ENCODE measurements around the gene SLC35F3.

Gene SLC35F3

DNA sequence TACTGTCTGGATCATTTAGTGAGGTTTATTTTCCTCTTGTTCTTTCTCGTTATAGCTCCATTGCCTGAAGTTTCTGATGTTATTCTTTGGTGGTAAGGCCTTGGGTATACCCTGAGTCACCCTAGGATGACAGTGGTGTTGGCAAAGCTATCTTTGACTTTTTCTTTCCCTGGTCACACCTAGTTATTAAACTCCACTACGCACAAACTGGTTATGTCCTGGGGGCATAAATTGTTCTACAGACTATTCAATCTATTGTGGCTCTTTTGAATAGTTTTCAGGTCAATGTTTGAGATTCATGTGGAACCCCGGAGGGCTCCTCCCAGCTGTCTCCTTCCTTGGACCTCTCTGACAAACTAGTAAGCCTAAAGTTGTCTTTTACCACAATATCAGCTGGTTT, 157.7 kb downstream of the SLC35F3 start:
- DNase-seq (ENCODE audit: extremely low read depth, low read depth), result no peak
- TF ChIP-seq, protein P1, sequence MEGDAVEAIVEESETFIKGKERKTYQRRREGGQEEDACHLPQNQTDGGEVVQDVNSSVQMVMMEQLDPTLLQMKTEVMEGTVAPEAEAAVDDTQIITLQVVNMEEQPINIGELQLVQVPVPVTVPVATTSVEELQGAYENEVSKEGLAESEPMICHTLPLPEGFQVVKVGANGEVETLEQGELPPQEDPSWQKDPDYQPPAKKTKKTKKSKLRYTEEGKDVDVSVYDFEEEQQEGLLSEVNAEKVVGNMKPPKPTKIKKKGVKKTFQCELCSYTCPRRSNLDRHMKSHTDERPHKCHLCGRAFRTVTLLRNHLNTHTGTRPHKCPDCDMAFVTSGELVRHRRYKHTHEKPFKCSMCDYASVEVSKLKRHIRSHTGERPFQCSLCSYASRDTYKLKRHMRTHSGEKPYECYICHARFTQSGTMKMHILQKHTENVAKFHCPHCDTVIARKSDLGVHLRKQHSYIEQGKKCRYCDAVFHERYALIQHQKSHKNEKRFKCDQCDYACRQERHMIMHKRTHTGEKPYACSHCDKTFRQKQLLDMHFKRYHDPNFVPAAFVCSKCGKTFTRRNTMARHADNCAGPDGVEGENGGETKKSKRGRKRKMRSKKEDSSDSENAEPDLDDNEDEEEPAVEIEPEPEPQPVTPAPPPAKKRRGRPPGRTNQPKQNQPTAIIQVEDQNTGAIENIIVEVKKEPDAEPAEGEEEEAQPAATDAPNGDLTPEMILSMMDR (IDR thresholded peaks at IDR 0.05; ENCODE audit: low read depth, low read length), result no peak

DNA sequence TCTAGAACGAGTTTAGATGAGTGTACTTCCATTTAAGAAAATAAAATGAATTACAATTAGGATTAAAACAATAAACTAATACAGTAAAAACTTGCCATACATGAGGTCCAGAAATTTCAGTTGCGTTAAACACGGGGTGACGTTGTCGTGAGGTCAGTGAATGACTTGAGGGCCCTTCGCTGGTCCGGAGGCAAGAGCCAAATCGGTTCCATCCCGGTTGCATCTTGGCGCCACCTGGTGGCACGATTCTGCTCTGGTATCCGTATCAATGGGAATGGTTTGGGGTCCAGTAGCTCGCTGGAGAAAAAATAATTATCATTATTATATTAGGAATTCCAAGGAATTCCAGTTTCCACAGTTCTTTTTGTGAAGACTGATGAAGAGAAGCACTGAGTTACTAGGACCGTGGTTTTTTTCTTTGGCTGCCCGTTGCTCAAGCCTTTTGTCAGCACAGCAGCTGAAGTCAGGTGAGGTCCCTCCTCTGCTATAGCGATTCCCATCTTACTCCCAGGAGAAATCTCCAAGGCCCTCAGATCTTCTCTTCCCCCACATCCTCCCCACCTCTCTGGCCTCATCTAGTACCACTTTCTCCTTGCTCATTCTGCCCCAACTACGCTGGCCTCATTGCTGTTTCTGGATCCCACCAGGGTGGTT, 161.4 kb downstream of the SLC35F3 start:
- peak; percentile 3 for DNase-seq (ENCODE audit: extremely low read depth, low read depth)
- TF ChIP-seq, protein P1 (IDR thresholded peaks at IDR 0.05; ENCODE audit: low read depth, low read length), result peak; percentile 73

DNA sequence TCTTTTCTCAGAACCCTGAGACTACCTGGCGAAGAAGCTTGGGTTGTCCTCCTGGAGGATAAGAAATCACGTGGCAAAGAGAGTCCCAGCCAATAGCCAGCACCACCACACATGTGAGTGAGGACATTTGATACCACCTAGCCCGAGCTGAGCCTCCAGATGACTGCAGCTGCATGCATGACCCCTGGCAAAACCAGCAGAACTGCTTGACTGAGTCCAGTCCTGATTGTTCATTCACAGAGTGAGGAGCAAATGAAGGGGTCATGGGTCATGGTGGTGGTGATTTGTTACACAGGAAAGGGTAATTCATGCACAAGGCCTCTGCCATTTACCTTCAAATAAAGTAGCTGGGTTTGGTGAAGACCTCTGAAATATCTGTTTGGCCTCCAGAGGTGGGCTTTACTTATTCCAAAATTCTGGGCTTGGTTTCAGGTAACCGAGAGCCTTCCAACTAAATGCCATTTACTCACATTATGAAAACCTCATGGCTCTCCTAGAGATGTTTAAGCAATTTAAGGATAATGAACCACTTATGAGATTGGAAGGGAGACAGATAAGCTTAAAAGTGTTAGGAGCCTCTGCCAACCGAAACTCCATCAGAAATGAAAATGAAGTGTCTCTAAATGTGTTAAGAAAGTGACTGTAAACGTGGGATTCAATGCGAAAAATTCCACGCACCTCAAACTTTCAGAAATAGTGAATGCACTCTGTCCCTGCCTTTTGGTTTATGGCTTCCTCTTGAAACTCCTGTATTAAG, 163.3 kb downstream of the SLC35F3 start:
- DNase-seq (ENCODE audit: extremely low read depth, low read depth), result no peak
- TF ChIP-seq, protein P1 (IDR thresholded peaks at IDR 0.05; ENCODE audit: low read depth, low read length), result no peak

DNA sequence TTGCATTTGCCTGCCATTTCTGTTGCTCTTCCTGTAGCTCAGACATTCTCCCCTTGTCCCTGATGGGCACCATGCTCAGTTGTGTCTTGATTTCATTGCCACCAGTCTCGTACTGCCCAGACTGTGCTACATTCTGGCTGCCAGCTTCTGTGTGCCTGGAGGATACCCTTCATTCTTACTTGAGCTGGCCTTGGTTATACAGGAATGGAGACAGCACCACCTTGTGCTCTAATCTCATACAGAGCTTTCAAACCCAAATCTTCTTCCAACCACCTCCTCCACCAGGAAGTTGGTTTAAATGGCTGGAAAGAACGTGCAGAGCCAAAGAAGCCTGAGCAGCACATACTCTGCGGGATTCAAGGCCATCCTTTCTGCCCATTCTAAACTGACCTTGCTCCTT, 165.3 kb downstream of the SLC35F3 start:
- TF ChIP-seq, protein P1 (IDR thresholded peaks at IDR 0.05; ENCODE audit: low read depth, low read length), result no peak
- DNase-seq (ENCODE audit: extremely low read depth, low read depth), result no peak

DNA sequence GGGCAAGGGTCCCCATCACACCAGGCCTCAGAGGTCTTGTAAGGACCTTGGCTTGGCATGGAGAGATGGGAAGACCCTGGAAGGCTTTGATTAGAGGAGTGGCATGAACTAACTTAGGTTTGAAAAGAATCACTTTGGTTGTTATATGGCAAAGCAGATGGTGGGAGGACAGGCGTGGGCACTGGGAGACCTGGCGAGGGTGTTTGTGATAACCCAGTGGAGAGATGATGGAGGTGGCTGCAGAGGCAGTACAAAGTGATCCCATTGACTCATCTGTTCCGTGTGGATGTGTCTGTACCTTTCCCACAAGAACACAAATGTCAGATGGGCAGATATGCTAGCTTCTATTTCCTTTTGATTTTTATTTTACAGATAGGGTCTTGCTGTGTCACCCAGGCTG, 168.3 kb downstream of the SLC35F3 start:
- TF ChIP-seq, protein P1 (IDR thresholded peaks at IDR 0.05; ENCODE audit: low read depth, low read length), result no peak
- DNase-seq (ENCODE audit: extremely low read depth, low read depth), result no peak

DNA sequence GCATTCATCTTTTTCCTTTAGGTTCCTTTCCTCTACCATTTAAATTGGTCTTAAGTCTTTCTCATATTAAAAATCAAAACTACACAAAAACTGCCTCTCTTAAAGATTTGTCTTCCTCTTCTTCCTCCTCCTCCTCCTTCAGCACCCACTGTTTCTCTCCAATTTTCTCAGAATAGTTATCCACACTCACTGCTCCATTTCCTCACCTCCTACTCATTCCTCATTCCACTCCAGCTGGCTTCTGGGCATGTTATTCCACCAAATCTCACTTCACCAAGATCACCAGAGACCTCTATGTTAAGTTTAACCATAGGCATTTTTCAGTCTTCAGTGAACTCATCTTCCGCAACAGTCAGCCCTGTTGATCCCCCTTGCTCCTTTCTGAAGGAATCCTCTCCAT, 173.7 kb downstream of the SLC35F3 start:
- DNase-seq (ENCODE audit: extremely low read depth, low read depth), result no peak
- TF ChIP-seq, protein P1 (IDR thresholded peaks at IDR 0.05; ENCODE audit: low read depth, low read length), result no peak

DNA sequence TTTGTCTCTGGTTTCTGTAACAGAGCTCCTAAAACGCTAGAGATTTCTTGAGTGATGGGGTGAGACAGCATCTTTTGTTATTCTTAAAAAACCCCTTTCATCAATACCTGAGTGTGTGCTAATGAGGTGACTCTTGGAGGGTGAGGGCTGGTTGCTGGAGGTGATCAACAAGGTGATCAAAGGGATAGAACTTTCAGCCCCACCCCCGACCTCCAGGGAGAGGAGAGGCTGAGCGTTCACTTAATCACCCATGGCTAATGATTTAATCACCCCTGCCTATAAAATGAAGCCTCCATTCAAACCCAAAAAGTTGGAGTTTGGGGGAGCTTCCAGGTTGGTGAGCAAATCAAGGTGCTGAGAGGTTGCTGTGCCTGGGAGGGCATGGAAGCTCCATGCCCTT, 175.4 kb downstream of the SLC35F3 start:
- no peak for DNase-seq (ENCODE audit: extremely low read depth, low read depth)
- TF ChIP-seq, protein P1 (IDR thresholded peaks at IDR 0.05; ENCODE audit: low read depth, low read length), result no peak
